Lower leg skin (tissue), 4 donors: Measurements from ENCODE around the gene LRFN3. TPM values are rescaled to one million over a fixed set of nuclear protein-coding genes. Genes with fewer than 3 reads are reported as not detected.

Source experiments
- DNase-seq, 2 donors: peaks; one replicate each; pipeline ENCODE4 v3.0.0-alpha.2; 2019; ENCODE audit warnings: low spot score in 2 of 2
- H3K4me3 ChIP-seq: fragments of 200-600 bp; sonication (generic); 2 replicates; pipeline ENCODE4 v1.5.1; 2017; ENCODE audit warnings: mild to moderate bottlenecking, low read depth; ENCODE audit not compliant: poor library complexity, severe bottlenecking
- CTCF ChIP-seq, 3 donors: fragments of 450-650 bp; IDR thresholded peaks; one replicate each; pipeline ENCODE4 v1.5.1; 2016; ENCODE audit warnings: antibody characterized with exemption in 3 of 3, mild to moderate bottlenecking in 3 of 3, moderate library complexity in 2 of 3
- POLR2A ChIP-seq, 2 donors: fragments of 450-650 bp; IDR thresholded peaks; one replicate each; pipeline ENCODE4 v1.6.1; 2016 to 2017; ENCODE audit warnings: antibody characterized with exemption in 2 of 2, mild to moderate bottlenecking in 1 of 2, moderate library complexity in 1 of 2
- WGBS, 2 donors: methylation state at CpG; one replicate each; pipeline ENCODE4 v1.1.5; 2018; 5-methylcytosine and 5-hydroxymethylcytosine counted together
- intact Hi-C: fragments of 100-400 bp; cut with DNase I; formaldehyde crosslinking; loops from one replicate; pipeline ENCODE4 v1.15.0; 2023; ENCODE audit warnings: low total_unique reads
- total RNA-seq, 4 donors: library from RNA; depleted of rRNA; stranded (reverse); fragments of >200 nt; gene quantifications; one replicate each; pipeline ENCODE4 v1.1.0, GENCODE V29; 2016

LRFN3 gene
- total RNA-seq, 4 donors from 2014 or later, result 6.8 to 17.9 (median 11.4) TPM

DNA sequence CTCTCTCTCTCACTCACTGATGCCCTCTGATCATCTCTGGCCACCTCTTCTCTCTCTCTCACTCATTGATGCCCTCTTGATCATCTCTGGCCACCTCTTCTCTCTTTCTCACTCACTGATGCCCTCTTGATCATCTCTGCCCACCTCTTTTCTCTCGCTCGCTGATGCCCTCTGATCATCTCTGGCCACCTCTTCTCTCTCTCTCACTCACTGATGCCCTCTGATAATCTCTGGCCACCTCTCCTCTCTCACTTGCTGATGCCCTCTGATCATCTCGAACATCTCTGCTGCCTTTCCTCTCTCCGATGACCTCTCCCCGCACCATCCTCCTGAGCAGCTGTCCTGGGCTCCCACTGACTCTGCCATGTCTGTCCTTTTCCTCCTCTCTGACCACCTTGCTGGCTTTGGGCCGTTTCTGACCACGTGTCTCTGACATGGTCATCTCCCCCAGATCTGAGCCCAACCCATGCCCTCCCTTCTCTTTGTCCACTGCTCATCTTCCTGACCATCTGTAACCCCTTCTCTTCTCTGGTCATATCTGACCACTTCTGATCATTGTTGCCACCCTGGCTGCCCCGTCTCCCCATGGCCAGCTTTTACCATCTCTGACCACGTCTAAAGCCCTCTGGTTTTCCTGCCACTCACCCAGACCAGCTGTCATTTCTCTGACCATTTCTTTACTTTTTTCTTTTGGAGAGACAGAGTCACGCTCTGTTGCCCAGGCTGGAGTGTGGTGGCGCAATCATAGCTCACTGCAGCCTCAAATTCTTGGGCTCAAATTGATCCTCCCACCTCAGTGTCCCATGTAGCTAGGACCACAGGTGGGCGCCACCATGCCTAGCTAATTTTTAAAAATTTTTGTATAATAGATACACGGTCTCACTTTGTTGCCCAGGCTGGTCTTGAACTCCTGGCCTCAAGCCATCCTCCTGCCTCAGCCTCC, 2.4 kb downstream of the LRFN3 start:
- no peak for DNase-seq
- intact Hi-C loops, result loop anchor here (10.0 kb wide), 1 partner anchor 244 kb away; no protein-coding TSS in a partner anchor
- 80 to 82% methylated on average over 13 of the region's 13 CpGs for WGBS, 2 donors
- TF ChIP-seq CTCF (IDR thresholded peaks at IDR 0.05) (no peak), POLR2A (IDR thresholded peaks at IDR 0.05) (no peak)
- no peak overlapping the region for H3K4me3 ChIP-seq

DNA sequence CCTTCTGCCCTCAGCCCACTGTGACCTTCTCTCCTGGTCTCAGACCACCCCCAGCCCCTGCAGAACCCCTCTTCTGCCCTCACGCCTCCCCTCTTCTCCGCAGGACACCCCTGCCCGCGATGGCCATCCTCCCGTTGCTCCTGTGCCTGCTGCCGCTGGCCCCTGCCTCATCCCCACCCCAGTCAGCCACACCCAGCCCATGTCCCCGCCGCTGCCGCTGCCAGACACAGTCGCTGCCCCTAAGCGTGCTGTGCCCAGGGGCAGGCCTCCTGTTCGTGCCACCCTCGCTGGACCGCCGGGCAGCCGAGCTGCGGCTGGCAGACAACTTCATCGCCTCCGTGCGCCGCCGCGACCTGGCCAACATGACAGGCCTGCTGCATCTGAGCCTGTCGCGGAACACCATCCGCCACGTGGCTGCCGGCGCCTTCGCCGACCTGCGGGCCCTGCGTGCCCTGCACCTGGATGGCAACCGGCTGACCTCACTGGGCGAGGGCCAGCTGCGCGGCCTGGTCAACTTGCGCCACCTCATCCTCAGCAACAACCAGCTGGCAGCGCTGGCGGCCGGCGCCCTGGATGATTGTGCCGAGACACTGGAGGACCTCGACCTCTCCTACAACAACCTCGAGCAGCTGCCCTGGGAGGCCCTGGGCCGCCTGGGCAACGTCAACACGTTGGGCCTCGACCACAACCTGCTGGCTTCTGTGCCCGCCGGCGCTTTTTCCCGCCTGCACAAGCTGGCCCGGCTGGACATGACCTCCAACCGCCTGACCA, 3.3 kb downstream of the LRFN3 start:
- TF ChIP-seq POLR2A (IDR thresholded peaks at IDR 0.05) (no peak), CTCF (IDR thresholded peaks at IDR 0.05) (no peak)
- no peak overlapping the region for H3K4me3 ChIP-seq
- 90 to 94% methylated on average over 41 to 50 of the region's 55 CpGs for WGBS, 2 donors
- DNase-seq, result no peak
- intact Hi-C loops, result loop anchor here (10.0 kb wide), 1 partner anchor 245 kb away; no protein-coding TSS in a partner anchor

DNA sequence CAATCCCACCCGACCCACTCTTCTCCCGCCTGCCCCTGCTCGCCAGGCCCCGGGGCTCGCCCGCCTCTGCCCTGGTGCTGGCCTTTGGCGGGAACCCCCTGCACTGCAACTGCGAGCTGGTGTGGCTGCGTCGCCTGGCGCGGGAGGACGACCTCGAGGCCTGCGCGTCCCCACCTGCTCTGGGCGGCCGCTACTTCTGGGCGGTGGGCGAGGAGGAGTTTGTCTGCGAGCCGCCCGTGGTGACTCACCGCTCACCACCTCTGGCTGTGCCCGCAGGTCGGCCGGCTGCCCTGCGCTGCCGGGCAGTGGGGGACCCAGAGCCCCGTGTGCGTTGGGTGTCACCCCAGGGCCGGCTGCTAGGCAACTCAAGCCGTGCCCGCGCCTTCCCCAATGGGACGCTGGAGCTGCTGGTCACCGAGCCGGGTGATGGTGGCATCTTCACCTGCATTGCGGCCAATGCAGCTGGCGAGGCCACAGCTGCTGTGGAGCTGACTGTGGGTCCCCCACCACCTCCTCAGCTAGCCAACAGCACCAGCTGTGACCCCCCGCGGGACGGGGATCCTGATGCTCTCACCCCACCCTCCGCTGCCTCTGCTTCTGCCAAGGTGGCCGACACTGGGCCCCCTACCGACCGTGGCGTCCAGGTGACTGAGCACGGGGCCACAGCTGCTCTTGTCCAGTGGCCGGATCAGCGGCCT, 4.1 kb downstream of the LRFN3 start:
- TF ChIP-seq POLR2A (IDR thresholded peaks at IDR 0.05) (no peak), CTCF (IDR thresholded peaks at IDR 0.05) (no peak)
- WGBS, 2 donors, result 85 to 89% methylated on average over 10 to 40 of the region's 51 CpGs
- DNase-seq, result no peak
- intact Hi-C loops, result no loop called here
- H3K4me3 ChIP-seq, result no peak overlapping the region

DNA sequence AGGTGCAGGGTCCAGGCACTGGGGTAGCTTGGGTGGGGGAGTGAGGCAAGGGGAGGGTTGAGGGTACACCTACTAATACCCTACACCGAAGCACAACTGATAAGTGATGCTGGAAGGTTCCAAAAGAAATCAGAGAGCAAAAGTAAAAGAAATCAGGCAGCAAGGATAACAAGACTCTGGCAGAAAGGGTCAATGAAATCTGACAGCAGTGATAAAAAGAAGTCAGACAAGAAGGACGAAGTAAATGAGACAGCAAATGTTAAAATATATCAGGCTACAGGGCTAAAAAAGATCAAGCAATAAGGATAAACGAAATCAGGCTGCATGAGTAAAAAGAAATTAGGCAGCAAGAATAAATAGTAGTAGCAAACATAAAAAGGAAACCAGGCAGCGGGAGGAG, 4.7 kb downstream of the LRFN3 start:
- WGBS, 2 donors, result 80% methylated on average over 4 of the region's 4 CpGs

More for the DNA sequence above, 4.7 kb downstream of the LRFN3 start:
- intact Hi-C loops, result no loop called here
- no peak for DNase-seq
- H3K4me3 ChIP-seq, result no peak overlapping the region
- TF ChIP-seq CTCF (IDR thresholded peaks at IDR 0.05) (no peak), POLR2A (IDR thresholded peaks at IDR 0.05) (no peak)
